HL-60 (cell line): ENCODE data around the gene PTGS1.

Source experiments
- DNase-seq, 2 experiments: peaks; one replicate each; pipeline ENCODE4 v3.0.0-alpha.2; 2010 to 2020; ENCODE audit warnings: low read depth in 1 of 2, low spot score in 1 of 2
- H3K27ac ChIP-seq: fragments of 250-450 bp; sonication (Bioruptor Pico); replicated peaks from 2 replicates; pipeline ENCODE4 v1.5.1; 2020; ENCODE audit warnings: mild to moderate bottlenecking, moderate library complexity
- H3K27me3 ChIP-seq: fragments of 250-450 bp; sonication (Bioruptor Pico); 2 replicates; pipeline ENCODE4 v1.5.1; 2021; ENCODE audit warnings: mild to moderate bottlenecking, moderate library complexity; ENCODE audit not compliant: insufficient read depth, poor library complexity, severe bottlenecking
- H3K4me3 ChIP-seq: replicated peaks from 2 replicates; pipeline ENCODE4 v1.5.1; 2011; ENCODE audit warnings: mild to moderate bottlenecking, control low read depth, low read length; ENCODE audit not compliant: insufficient read depth
- CTCF ChIP-seq: IDR thresholded peaks from one replicate; pipeline ENCODE4 v1.5.1; 2011; ENCODE audit warnings: low read length, control low read depth, inconsistent platforms; ENCODE audit not compliant: insufficient read depth
- GABPA ChIP-seq: IDR thresholded peaks from 2 replicates; pipeline ENCODE4 v1.6.1; 2012; ENCODE audit warnings: low read depth
- POLR2AphosphoS5 ChIP-seq: IDR thresholded peaks from 2 replicates; pipeline ENCODE4 v1.6.1; 2012; ENCODE audit warnings: low read depth
- REST ChIP-seq: IDR thresholded peaks from 2 replicates; pipeline ENCODE4 v1.6.1; 2012; ENCODE audit warnings: low read depth; ENCODE audit not compliant: insufficient replicate concordance
- SPI1 ChIP-seq: IDR thresholded peaks from 2 replicates; pipeline ENCODE4 v1.6.1; 2012; ENCODE audit warnings: low read depth, mild to moderate bottlenecking, borderline replicate concordance

Gene PTGS1

GRCh38 chr9:122332083-122332482 lies 38.7 kb upstream of the PTGS1 start:
- H3K4me3 ChIP-seq, result no peak overlapping the region
- H3K27me3 ChIP-seq, result no peaks in the 10 kb centered on the region
- DNase-seq, result peak in 1 of 2 experiments; percentile 50
- H3K27ac ChIP-seq, result no peak overlapping the region
- TF ChIP-seq SPI1 (0 out of 2 replicates have a peak, but pooled peaks have one; percentile 5), POLR2AphosphoS5 (peak; percentile 33; the same call in 1 of the 2 replicates), GABPA (no peak), REST (no peak)

- H3K4me3 ChIP-seq, result no peak overlapping the region
- H3K27me3 ChIP-seq, result no peaks in the 10 kb centered on the region
- H3K27ac ChIP-seq, result no peak overlapping the region
- TF ChIP-seq CTCF (no peak), POLR2AphosphoS5 (no peak), SPI1 (no peak), REST (no peak), GABPA (no peak)
- no peak for DNase-seq
Observed at GRCh38 chr9:122332644-122333043, 38.2 kb upstream of the PTGS1 start.

DNA sequence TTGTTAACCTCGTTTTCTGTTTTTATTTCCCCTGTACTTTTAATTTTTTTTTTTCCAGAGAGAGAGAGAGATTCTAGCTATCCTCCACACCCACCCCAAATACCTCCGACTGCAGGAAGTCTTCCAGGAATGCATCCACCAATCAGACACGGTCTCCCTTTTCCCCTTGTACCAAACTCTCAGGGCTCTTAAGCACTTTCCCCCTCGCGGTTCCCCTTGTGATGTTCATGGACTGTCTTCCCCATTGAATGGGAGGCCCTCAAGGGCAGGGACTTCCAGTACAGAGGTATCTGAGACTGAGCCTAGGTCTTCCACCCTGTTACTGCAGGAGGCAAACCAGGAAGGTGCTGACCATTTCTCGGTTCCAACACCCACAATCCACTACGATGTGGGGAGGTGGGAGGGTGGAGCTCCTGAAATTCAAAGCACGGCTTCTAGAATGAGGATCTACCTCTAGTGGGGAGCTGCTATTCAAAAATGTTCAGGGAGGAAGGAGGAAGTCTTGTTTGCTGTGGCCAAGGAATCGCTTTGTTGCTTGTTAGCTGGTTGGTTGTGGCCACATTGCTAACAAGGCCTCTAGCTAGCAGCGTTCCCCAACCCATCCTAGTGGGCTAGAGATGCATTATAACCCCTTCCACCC lies 37.5 kb upstream of the PTGS1 start:
- TF ChIP-seq SPI1, result peak; percentile 62; the same call in 1 of the 2 replicates
- no peak for TF ChIP-seq REST
- DNase-seq, result peak in 1 of 2 experiments; percentile 57
- Histone ChIP-seq H3K27ac (no peak overlapping the region), H3K27me3 (no peaks in the 10 kb centered on the region), H3K4me3 (no peak overlapping the region)

DNA sequence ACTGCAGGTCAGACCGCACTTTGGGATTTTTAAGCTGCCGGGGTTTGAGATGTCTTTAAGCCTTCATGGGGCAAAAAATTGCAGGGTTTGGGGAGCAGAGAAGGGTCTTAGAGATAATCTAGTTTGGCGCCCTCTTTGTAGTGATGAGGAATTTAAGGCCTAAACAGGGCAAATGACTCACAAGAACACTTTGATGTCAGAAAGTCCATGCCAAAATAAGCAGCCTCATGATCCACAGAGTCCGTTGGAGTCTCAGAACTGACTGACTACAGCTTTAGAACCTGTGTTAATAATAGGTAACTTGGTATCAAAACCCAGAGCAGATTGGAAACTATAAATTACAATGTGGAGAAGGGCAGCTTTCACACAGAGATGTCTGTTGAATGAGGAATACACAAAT lies 35.9 kb upstream of the PTGS1 start:
- H3K27ac ChIP-seq, result no peak overlapping the region
- H3K27me3 ChIP-seq, result peaks cover 3% of the 10 kb centered on the region
- H3K4me3 ChIP-seq, result no peak overlapping the region
- DNase-seq, result no peak
- TF ChIP-seq SPI1, result no peak
